Ectodermal cell (in vitro differentiated cells): ENCODE results near the gene PIP5K1B.

Experiments used
- H3K27ac ChIP-seq: 2 replicates; pipeline ENCODE4 v1.7.0; 2013; ENCODE audit warnings: mild to moderate bottlenecking, low read depth, low read length; ENCODE audit not compliant: insufficient read depth, poor library complexity, severe bottlenecking
- H3K27me3 ChIP-seq: 2 replicates; pipeline ENCODE4 v1.7.0; 2013; ENCODE audit warnings: mild to moderate bottlenecking, low read length; ENCODE audit not compliant: insufficient read depth, control insufficient read depth, poor library complexity, severe bottlenecking
- H3K36me3 ChIP-seq: one replicate; pipeline ENCODE4 v1.7.0; 2013; ENCODE audit warnings: low read length; ENCODE audit not compliant: control insufficient read depth, insufficient read depth
- H3K4me1 ChIP-seq: one replicate; pipeline ENCODE4 v1.7.0; 2013; ENCODE audit warnings: low read length; ENCODE audit not compliant: control insufficient read depth, insufficient read depth
- H3K4me3 ChIP-seq: 2 replicates; pipeline ENCODE4 v1.7.0; 2013; ENCODE audit warnings: low read depth, low read length, control low read depth; ENCODE audit not compliant: insufficient read depth
- H3K9me3 ChIP-seq: 2 replicates; pipeline ENCODE4 v1.7.0; 2013; ENCODE audit warnings: mild to moderate bottlenecking, low read length, moderate library complexity; ENCODE audit not compliant: control insufficient read depth
- WGBS, 2 experiments: methylation state at CpG; one replicate each; pipeline ENCODE4 v1.1.7; 2013; ENCODE audit warnings: missing lambda C conversion rate in 2 of 2; 5-methylcytosine and 5-hydroxymethylcytosine counted together

Gene PIP5K1B

GRCh38 chr9:68717552-68718443, 12.8 kb downstream of the PIP5K1B start:
- H3K4me3 ChIP-seq = no peak overlapping the region

GRCh38 chr9:68719847-68720246, 14.8 kb downstream of the PIP5K1B start:
- H3K27ac ChIP-seq = no peak overlapping the region
- H3K9me3 ChIP-seq = no peaks in the 10 kb centered on the region
- 76 to 81% methylated on average over 2 of the region's 2 CpGs for WGBS, 2 experiments
- H3K36me3 ChIP-seq = no peaks in the 10 kb centered on the region
- H3K4me3 ChIP-seq = no peak overlapping the region
- H3K4me1 ChIP-seq = no peaks in the 10 kb centered on the region
- no peaks in the 10 kb centered on the region for H3K27me3 ChIP-seq

More at GRCh38 chr9:68717552-68718443, 12.8 kb downstream of the PIP5K1B start:
- Histone ChIP-seq H3K36me3 (no peaks in the 10 kb centered on the region), H3K27ac (no peak overlapping the region), H3K4me1 (no peaks in the 10 kb centered on the region), H3K9me3 (no peaks in the 10 kb centered on the region), H3K27me3 (no peaks in the 10 kb centered on the region)
- WGBS, 2 experiments = no CpG with 5 or more reads among the region's 2 CpGs

GRCh38 chr9:68720656-68721313, 15.7 kb downstream of the PIP5K1B start:
- H3K4me1 ChIP-seq = no peaks in the 10 kb centered on the region
- no peak overlapping the region for H3K4me3 ChIP-seq
- no peaks in the 10 kb centered on the region for H3K27me3 ChIP-seq
- H3K27ac ChIP-seq = no peak overlapping the region
- WGBS, 2 experiments = 92 to 95% methylated on average over 7 of the region's 7 CpGs
- no peaks in the 10 kb centered on the region for H3K36me3 ChIP-seq
- no peaks in the 10 kb centered on the region for H3K9me3 ChIP-seq

- 95 to 97% methylated on average over 8 of the region's 8 CpGs for WGBS, 2 experiments
- no peak overlapping the region for H3K27ac ChIP-seq
- no peaks in the 10 kb centered on the region for H3K27me3 ChIP-seq
- no peaks in the 10 kb centered on the region for H3K9me3 ChIP-seq
- no peak overlapping the region for H3K4me3 ChIP-seq
- no peaks in the 10 kb centered on the region for H3K4me1 ChIP-seq
- H3K36me3 ChIP-seq = no peaks in the 10 kb centered on the region
Observed at GRCh38 chr9:68721666-68722330, 16.8 kb downstream of the PIP5K1B start.

- H3K27ac ChIP-seq = no peak overlapping the region
- H3K9me3 ChIP-seq = no peaks in the 10 kb centered on the region
- H3K27me3 ChIP-seq = no peaks in the 10 kb centered on the region
- H3K4me3 ChIP-seq = no peak overlapping the region
- H3K36me3 ChIP-seq = no peaks in the 10 kb centered on the region
- 92 to 93% methylated on average over 3 of the region's 3 CpGs for WGBS, 2 experiments
- H3K4me1 ChIP-seq = no peaks in the 10 kb centered on the region
Observed at GRCh38 chr9:68725070-68725469, 20.0 kb downstream of the PIP5K1B start.

GRCh38 chr9:68726489-68726888, 21.4 kb downstream of the PIP5K1B start:
- no peaks in the 10 kb centered on the region for H3K4me1 ChIP-seq
- 96 to 99% methylated on average over 5 of the region's 5 CpGs for WGBS, 2 experiments
- no peak overlapping the region for H3K4me3 ChIP-seq
- H3K36me3 ChIP-seq = no peaks in the 10 kb centered on the region
- no peaks in the 10 kb centered on the region for H3K27me3 ChIP-seq
- H3K27ac ChIP-seq = no peak overlapping the region
- H3K9me3 ChIP-seq = no peaks in the 10 kb centered on the region

GRCh38 chr9:68727636-68728035, 22.6 kb downstream of the PIP5K1B start:
- Histone ChIP-seq H3K27me3 (no peaks in the 10 kb centered on the region), H3K4me3 (no peak overlapping the region), H3K9me3 (no peaks in the 10 kb centered on the region), H3K36me3 (no peaks in the 10 kb centered on the region), H3K27ac (no peak overlapping the region), H3K4me1 (no peaks in the 10 kb centered on the region)
- WGBS, 2 experiments = 88 to 92% methylated on average over 2 of the region's 2 CpGs

GRCh38 chr9:68728731-68729130, 23.7 kb downstream of the PIP5K1B start:
- H3K9me3 ChIP-seq = no peaks in the 10 kb centered on the region
- no peaks in the 10 kb centered on the region for H3K36me3 ChIP-seq
- H3K4me3 ChIP-seq = no peak overlapping the region
- 86 to 93% methylated on average over 1 of the region's 1 CpG for WGBS, 2 experiments
- H3K4me1 ChIP-seq = no peaks in the 10 kb centered on the region
- no peak overlapping the region for H3K27ac ChIP-seq
- H3K27me3 ChIP-seq = no peaks in the 10 kb centered on the region

- Histone ChIP-seq H3K36me3 (no peaks in the 10 kb centered on the region), H3K4me3 (no peak overlapping the region), H3K9me3 (no peaks in the 10 kb centered on the region), H3K4me1 (no peaks in the 10 kb centered on the region), H3K27ac (no peak overlapping the region), H3K27me3 (no peaks in the 10 kb centered on the region)
- 81 to 92% methylated on average over 1 to 2 of the region's 2 CpGs for WGBS, 2 experiments
Observed at GRCh38 chr9:68730570-68731235, 25.7 kb downstream of the PIP5K1B start.
